Measurements from ENCODE around the gene SYT8.

SYT8 gene

GRCh38 chr11:1848640-1849430, 14.0 kb downstream of the SYT8 start:
- TF ChIP-seq FOXK2 (IDR thresholded peaks at IDR 0.05) (no peak), CTBP1 (IDR thresholded peaks at IDR 0.05; ENCODE audit: borderline replicate concordance) (no peak), ZNF384 (IDR thresholded peaks at IDR 0.05) (no peak), LEF1 (IDR thresholded peaks at IDR 0.05; ENCODE audit: borderline replicate concordance) (no peak), FOXA1 (IDR thresholded peaks at IDR 0.05) (no peak), SUZ12 (IDR thresholded peaks at IDR 0.05) (no peak), L3MBTL2 (conservative IDR thresholded peaks at IDR 0.05) (no peak), PKNOX1 (IDR thresholded peaks at IDR 0.05) (no peak), HDGF (IDR thresholded peaks at IDR 0.05; ENCODE audit: borderline replicate concordance) (no peak), NFRKB (IDR thresholded peaks at IDR 0.05) (no peak), SP1 (IDR thresholded peaks at IDR 0.05) (no peak), BHLHE40 (IDR thresholded peaks at IDR 0.05; ENCODE audit: borderline replicate concordance) (no peak), ELF4 (IDR thresholded peaks at IDR 0.05) (no peak), FOXM1 (IDR thresholded peaks at IDR 0.05; ENCODE audit: borderline replicate concordance) (no peak), TARDBP (IDR thresholded peaks at IDR 0.05) (no peak), ARNT (IDR thresholded peaks at IDR 0.05) (no peak)
- no peak for DNase-seq (ENCODE audit: extremely low spot score)
- POLR2A ChIA-PET: no interaction called here
- CTCF ChIA-PET: interaction anchor here (1.1 to 2.3 kb wide), 2 partner anchors 16 to 303 kb away, joined by 4 to 9 read pairs; no protein-coding TSS in a partner anchor

- ChIA-PET CTCF (interaction anchor here (2.3 kb wide), 1 partner anchor 19 kb away, joined by 9 read pairs; no protein-coding TSS in a partner anchor), POLR2A (no interaction called here)
- TF ChIP-seq SP1 (IDR thresholded peaks at IDR 0.05) (no peak), ZNF384 (IDR thresholded peaks at IDR 0.05) (no peak), L3MBTL2 (conservative IDR thresholded peaks at IDR 0.05) (no peak), ARNT (IDR thresholded peaks at IDR 0.05) (no peak), TARDBP (IDR thresholded peaks at IDR 0.05) (no peak)
- DNase-seq (ENCODE audit: extremely low spot score): no peak
Measured at GRCh38 chr11:1851468-1852180, 16.8 kb downstream of the SYT8 start.

- CTCF ChIA-PET: interaction anchor here (0.5 kb wide), 1 partner anchor 83 kb away, joined by 4 read pairs; no protein-coding TSS in a partner anchor
Measured at GRCh38 chr11:1852271-1852876, 17.6 kb downstream of the SYT8 start.

GRCh38 chr11:1852877-1853276, 18.1 kb downstream of the SYT8 start, which contains the start of gene LSP1:
LSP1 (plus strand) TSS chr11:1853084; CDS start chr11:1853145, 61 bp downstream.
- no peak for DNase-seq (ENCODE audit: extremely low spot score)
- POLR2A ChIA-PET: no interaction called here
- CTCF ChIA-PET: interaction anchor here (0.5 kb wide), 1 partner anchor 84 kb away, joined by 4 read pairs; no protein-coding TSS in a partner anchor
- TF ChIP-seq PKNOX1 (IDR thresholded peaks at IDR 0.05) (no peak), ARNT (IDR thresholded peaks at IDR 0.05) (no peak), FOXM1 (IDR thresholded peaks at IDR 0.05; ENCODE audit: borderline replicate concordance) (no peak), L3MBTL2 (conservative IDR thresholded peaks at IDR 0.05) (no peak), ZNF384 (IDR thresholded peaks at IDR 0.05) (no peak), BHLHE40 (IDR thresholded peaks at IDR 0.05; ENCODE audit: borderline replicate concordance) (no peak), SP1 (IDR thresholded peaks at IDR 0.05) (no peak), LEF1 (IDR thresholded peaks at IDR 0.05; ENCODE audit: borderline replicate concordance) (no peak), HDGF (IDR thresholded peaks at IDR 0.05; ENCODE audit: borderline replicate concordance) (no peak), SUZ12 (IDR thresholded peaks at IDR 0.05) (no peak), FOXK2 (IDR thresholded peaks at IDR 0.05) (no peak), NFRKB (IDR thresholded peaks at IDR 0.05) (no peak), FOXA1 (IDR thresholded peaks at IDR 0.05) (no peak), TARDBP (IDR thresholded peaks at IDR 0.05) (no peak), ELF4 (IDR thresholded peaks at IDR 0.05) (no peak), CTBP1 (IDR thresholded peaks at IDR 0.05; ENCODE audit: borderline replicate concordance) (no peak)

More at GRCh38 chr11:1852271-1852876, 17.6 kb downstream of the SYT8 start:
- no peak for DNase-seq (ENCODE audit: extremely low spot score)
- TF ChIP-seq LEF1 (IDR thresholded peaks at IDR 0.05; ENCODE audit: borderline replicate concordance) (no peak), SUZ12 (IDR thresholded peaks at IDR 0.05) (no peak), BHLHE40 (IDR thresholded peaks at IDR 0.05; ENCODE audit: borderline replicate concordance) (no peak), ELF4 (IDR thresholded peaks at IDR 0.05) (no peak), FOXK2 (IDR thresholded peaks at IDR 0.05) (no peak), HDGF (IDR thresholded peaks at IDR 0.05; ENCODE audit: borderline replicate concordance) (no peak), ZNF384 (IDR thresholded peaks at IDR 0.05) (no peak), SP1 (IDR thresholded peaks at IDR 0.05) (no peak), TARDBP (IDR thresholded peaks at IDR 0.05) (no peak), NFRKB (IDR thresholded peaks at IDR 0.05) (no peak), PKNOX1 (IDR thresholded peaks at IDR 0.05) (no peak), FOXM1 (IDR thresholded peaks at IDR 0.05; ENCODE audit: borderline replicate concordance) (no peak), CTBP1 (IDR thresholded peaks at IDR 0.05; ENCODE audit: borderline replicate concordance) (no peak), FOXA1 (IDR thresholded peaks at IDR 0.05) (no peak), ARNT (IDR thresholded peaks at IDR 0.05) (no peak), L3MBTL2 (conservative IDR thresholded peaks at IDR 0.05) (no peak)
- POLR2A ChIA-PET: no interaction called here
